GM10266 (cell line): ENCODE results near the gene TNS4.

Source experiments
- DNase-seq: peaks from one replicate; pipeline ENCODE4 v3.0.0; 2012; ENCODE audit errors: extremely low spot score
- CTCF ChIP-seq: IDR thresholded peaks from 2 replicates; pipeline ENCODE4 v1.5.1; 2012; ENCODE audit warnings: mild to moderate bottlenecking, low read depth; ENCODE audit not compliant: control insufficient read depth, insufficient read depth; ENCODE audit errors: missing control alignments

TNS4 gene

GRCh38 chr17:40474419-40475002 is 26.9 kb downstream of the TNS4 start:
- no peak for TF ChIP-seq CTCF
- no peak for DNase-seq

GRCh38 chr17:40473573-40474365 is 27.7 kb downstream of the TNS4 start:
- no peak for TF ChIP-seq CTCF
- no peak for DNase-seq

- DNase-seq, result no peak
- TF ChIP-seq CTCF, result no peak
Measured at GRCh38 chr17:40472733-40473452, 28.5 kb downstream of the TNS4 start.

GRCh38 chr17:40471846-40472732 is 29.3 kb downstream of the TNS4 start:
- no peak for TF ChIP-seq CTCF
- no peak for DNase-seq

GRCh38 chr17:40470932-40471828 is 30.2 kb downstream of the TNS4 start:
- no peak for DNase-seq
- no peak for TF ChIP-seq CTCF
